ENCODE data around the gene MED26. TPM values are rescaled to one million over a fixed set of nuclear protein-coding genes. Genes with fewer than 3 reads are reported as not detected.

Gene MED26
- total RNA-seq, 6 experiments from 2014 or later, result 7.9 to 9.9 (median 8.8) TPM

GRCh38 chr19:16589917-16590316 lies 38.1 kb downstream of the MED26 start:
- TF ChIP-seq, protein P1, sequence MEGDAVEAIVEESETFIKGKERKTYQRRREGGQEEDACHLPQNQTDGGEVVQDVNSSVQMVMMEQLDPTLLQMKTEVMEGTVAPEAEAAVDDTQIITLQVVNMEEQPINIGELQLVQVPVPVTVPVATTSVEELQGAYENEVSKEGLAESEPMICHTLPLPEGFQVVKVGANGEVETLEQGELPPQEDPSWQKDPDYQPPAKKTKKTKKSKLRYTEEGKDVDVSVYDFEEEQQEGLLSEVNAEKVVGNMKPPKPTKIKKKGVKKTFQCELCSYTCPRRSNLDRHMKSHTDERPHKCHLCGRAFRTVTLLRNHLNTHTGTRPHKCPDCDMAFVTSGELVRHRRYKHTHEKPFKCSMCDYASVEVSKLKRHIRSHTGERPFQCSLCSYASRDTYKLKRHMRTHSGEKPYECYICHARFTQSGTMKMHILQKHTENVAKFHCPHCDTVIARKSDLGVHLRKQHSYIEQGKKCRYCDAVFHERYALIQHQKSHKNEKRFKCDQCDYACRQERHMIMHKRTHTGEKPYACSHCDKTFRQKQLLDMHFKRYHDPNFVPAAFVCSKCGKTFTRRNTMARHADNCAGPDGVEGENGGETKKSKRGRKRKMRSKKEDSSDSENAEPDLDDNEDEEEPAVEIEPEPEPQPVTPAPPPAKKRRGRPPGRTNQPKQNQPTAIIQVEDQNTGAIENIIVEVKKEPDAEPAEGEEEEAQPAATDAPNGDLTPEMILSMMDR (IDR thresholded peaks at IDR 0.05), result no peak
- Mint-ChIP-seq H3K27me3 (ENCODE audit: insufficient read depth) (no peaks in the 10 kb centered on the region), H3K27ac (no peak overlapping the region), H3K36me3 (ENCODE audit: low read depth) (no peaks in the 10 kb centered on the region), H3K4me1 (ENCODE audit: low read depth) (peaks cover 66% of the 10 kb centered on the region), H3K4me3 (no peak overlapping the region), H3K9me3 (no peaks in the 10 kb centered on the region)
- no peak for DNase-seq

DNA sequence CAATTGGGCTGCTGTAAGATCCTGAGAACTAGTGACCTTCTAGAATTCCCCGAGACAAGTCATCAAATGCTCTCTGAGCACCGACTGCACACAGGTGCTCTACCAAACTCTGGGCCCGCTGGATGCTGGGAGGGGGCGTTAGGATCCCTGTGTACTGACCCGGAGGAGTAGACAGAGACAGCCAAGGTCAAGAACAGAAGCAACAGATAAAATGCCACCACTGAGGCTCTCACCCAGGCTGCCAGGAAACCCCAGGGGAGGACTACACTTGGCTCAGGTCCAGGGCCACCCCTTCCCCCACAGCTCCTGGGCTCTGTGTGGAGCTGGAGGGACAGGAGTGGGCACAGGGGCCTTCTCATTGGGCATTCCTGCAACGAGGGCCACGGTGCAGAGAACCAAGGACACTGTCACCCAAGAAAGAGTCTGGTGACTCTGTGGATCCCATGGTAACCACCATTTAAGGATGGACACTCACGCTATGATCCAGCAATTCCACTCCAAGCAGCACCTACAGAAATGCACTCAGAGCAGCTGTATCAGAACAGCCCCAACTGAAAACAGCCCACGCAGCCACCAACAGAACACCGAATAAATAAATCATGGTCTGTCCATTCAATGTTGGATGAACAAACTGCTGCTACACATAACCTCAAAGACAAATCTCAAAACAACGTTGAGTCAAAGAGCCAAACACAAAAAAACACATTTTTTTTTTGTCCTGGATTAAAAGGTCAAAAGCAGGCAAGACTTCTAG lies 39.0 kb downstream of the MED26 start:
- peaks cover 75% of the 10 kb centered on the region for H3K4me1 Mint-ChIP-seq (ENCODE audit: low read depth)
- no peaks in the 10 kb centered on the region for H3K36me3 Mint-ChIP-seq (ENCODE audit: low read depth)
- H3K4me3 Mint-ChIP-seq, result no peak overlapping the region
- H3K9me3 Mint-ChIP-seq, result no peaks in the 10 kb centered on the region
- TF ChIP-seq, protein P1 (IDR thresholded peaks at IDR 0.05), result no peak
- no peaks in the 10 kb centered on the region for H3K27me3 Mint-ChIP-seq (ENCODE audit: insufficient read depth)
- DNase-seq, result no peak
- no peak overlapping the region for H3K27ac Mint-ChIP-seq

- Mint-ChIP-seq H3K27me3 (ENCODE audit: insufficient read depth) (no peaks in the 10 kb centered on the region), H3K4me1 (ENCODE audit: low read depth) (peaks cover 78% of the 10 kb centered on the region)
Measured at GRCh38 chr19:16587833-16588823, 39.9 kb downstream of the MED26 start.

DNA sequence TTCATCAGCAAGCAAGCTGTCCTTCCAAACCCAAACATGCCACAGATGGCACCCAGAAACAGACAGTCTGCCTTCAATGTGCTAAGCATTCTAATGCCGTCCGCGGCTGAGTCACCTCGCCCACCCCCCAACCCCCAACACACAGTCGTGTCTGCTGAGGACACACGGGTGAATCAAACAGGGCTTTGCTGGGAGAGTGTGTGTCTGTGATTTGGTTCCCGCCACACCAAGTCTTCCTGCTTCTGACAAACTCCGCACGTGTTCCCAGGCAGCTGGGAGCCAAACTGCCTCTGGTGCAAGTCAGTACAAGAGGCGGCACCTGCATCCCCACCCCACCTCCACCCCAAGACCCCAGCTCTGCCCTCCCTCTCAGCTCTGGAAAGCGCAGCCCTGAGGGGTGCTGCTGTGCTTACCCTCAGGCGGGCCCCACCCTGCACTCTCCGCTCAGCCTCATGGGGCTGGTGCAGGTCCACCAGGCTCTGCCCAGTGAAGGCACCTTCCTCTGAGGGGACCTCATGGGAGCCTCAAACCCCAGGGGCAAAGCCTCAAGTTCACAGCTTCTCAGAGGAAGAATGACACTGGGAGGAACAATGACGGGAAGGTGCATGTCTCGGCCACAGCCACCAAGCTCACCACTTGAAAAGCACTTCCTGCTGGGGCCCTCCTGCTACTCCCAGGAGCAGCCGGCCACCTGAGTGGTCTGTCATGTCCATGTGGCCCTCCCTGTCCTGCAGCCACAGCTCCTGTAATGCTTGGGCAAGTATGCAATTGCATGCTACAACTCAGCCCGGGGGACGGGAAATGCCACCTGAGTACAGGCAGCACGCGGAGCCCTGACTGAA lies 40.8 kb downstream of the MED26 start:
- peak overlapping the region; percentile 78 for H3K27ac Mint-ChIP-seq
- peaks cover 70% of the 10 kb centered on the region for H3K4me1 Mint-ChIP-seq (ENCODE audit: low read depth)
- no peaks in the 10 kb centered on the region for H3K36me3 Mint-ChIP-seq (ENCODE audit: low read depth)
- TF ChIP-seq, protein P1 (IDR thresholded peaks at IDR 0.05), result no peak
- H3K27me3 Mint-ChIP-seq (ENCODE audit: insufficient read depth), result no peaks in the 10 kb centered on the region
- H3K9me3 Mint-ChIP-seq, result no peaks in the 10 kb centered on the region
- DNase-seq, result peak; percentile 25
- H3K4me3 Mint-ChIP-seq, result peak overlapping the region; percentile 50; the same call in 1 of the 2 replicates

More at GRCh38 chr19:16587833-16588823, 39.9 kb downstream of the MED26 start:
- DNase-seq, result no peak
- H3K27ac Mint-ChIP-seq, result no peak overlapping the region; the same call in 1 of the 2 replicates
- TF ChIP-seq, protein P1 (IDR thresholded peaks at IDR 0.05), result no peak
- H3K9me3 Mint-ChIP-seq, result no peaks in the 10 kb centered on the region
- no peaks in the 10 kb centered on the region for H3K36me3 Mint-ChIP-seq (ENCODE audit: low read depth)
- no peak overlapping the region for H3K4me3 Mint-ChIP-seq

GRCh38 chr19:16586477-16586871 lies 41.5 kb downstream of the MED26 start:
- Mint-ChIP-seq H3K27me3 (ENCODE audit: insufficient read depth) (no peaks in the 10 kb centered on the region), H3K36me3 (ENCODE audit: low read depth) (no peaks in the 10 kb centered on the region), H3K27ac (no peak overlapping the region), H3K4me3 (no peak overlapping the region), H3K4me1 (ENCODE audit: low read depth) (peaks cover 69% of the 10 kb centered on the region), H3K9me3 (no peaks in the 10 kb centered on the region)
- DNase-seq, result no peak
- TF ChIP-seq, protein P1 (IDR thresholded peaks at IDR 0.05), result no peak
